BLaER1 (cell line): Measurements from ENCODE around the gene TRAF3.

Source experiments
- H3K27ac ChIP-seq: shearing (Covaris generic); formaldehyde crosslinking; 2 replicates; pipeline ENCODE4 v1.8.1; 2022
- H3K27me3 ChIP-seq: shearing (Covaris generic); formaldehyde crosslinking; 2 replicates; pipeline ENCODE4 v1.8.1; 2022
- H3K36me3 ChIP-seq: shearing (Covaris generic); formaldehyde crosslinking; 2 replicates; pipeline ENCODE4 v1.8.1; 2022
- H3K4me1 ChIP-seq: shearing (Covaris generic); formaldehyde crosslinking; 2 replicates; pipeline ENCODE4 v1.8.1; 2022
- H3K4me2 ChIP-seq: shearing (Covaris generic); formaldehyde crosslinking; 2 replicates; pipeline ENCODE4 v1.8.1; 2022
- H3K4me3 ChIP-seq: shearing (Covaris generic); formaldehyde crosslinking; 2 replicates; pipeline ENCODE4 v1.8.1; 2022
- H3K9ac ChIP-seq: shearing (Covaris generic); formaldehyde crosslinking; 2 replicates; pipeline ENCODE4 v1.8.1; 2022
- H3K9me3 ChIP-seq: shearing (Covaris generic); formaldehyde crosslinking; 2 replicates; pipeline ENCODE4 v1.8.1; 2022
- H4K20me1 ChIP-seq: shearing (Covaris generic); formaldehyde crosslinking; 2 replicates; pipeline ENCODE4 v1.8.1; 2022
- Cebpa-rat ChIP-seq: shearing (Covaris generic); IDR thresholded peaks from 2 replicates; pipeline ENCODE4 v1.8.1; 2022

TRAF3 gene

DNA sequence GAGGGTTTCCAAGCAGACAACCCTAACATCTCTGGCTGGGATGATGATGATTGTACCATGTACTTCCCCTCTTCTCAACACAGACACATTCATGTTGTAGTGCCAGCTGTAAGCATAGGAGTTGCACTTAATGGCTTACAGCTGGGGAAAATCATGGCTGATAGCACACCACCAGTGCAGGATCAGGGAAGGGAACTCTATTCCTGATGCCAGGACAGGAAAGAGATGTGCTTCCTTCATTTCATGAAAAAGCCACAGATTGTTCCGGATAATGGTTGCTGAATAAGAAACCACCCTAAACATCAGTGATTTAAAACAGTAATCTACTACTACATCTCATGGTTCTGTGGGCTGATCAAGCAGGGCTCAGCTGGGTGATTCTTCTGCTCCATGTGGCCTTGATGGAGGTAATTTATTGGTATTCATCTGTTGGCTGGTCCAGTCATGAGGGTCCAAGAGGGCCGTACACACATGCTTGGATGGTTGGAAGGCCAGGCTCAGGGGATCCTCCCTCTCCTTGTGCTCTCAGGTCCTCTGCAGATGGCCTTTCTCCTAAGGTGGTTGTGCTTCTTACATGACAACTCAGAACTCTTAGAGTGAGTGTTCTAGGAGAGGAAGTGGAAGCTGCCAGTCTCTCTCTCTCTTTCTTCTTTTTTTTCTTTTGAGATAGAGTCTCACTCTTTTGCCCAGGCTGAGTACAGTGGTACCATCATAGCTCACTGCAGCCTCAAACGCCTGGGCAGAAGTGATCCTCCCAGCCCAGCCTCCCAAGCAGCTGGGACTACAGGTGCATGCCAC is 16.5 kb downstream of the TRAF3 start:
- Histone ChIP-seq H3K27me3 (no peaks in the 10 kb centered on the region), H3K9ac (no peak overlapping the region), H3K4me2 (0 out of 2 replicates have a peak overlapping the region, but pooled peaks have one; percentile 28), H3K36me3 (peaks cover 33% of the 10 kb centered on the region), H3K4me1 (peaks cover 28% of the 10 kb centered on the region), H3K4me3 (no peak overlapping the region), H3K9me3 (peaks cover 27% of the 10 kb centered on the region), H4K20me1 (peaks cover 85% of the 10 kb centered on the region), H3K27ac (no peak overlapping the region)
- TF ChIP-seq Cebpa-rat: no peak

DNA sequence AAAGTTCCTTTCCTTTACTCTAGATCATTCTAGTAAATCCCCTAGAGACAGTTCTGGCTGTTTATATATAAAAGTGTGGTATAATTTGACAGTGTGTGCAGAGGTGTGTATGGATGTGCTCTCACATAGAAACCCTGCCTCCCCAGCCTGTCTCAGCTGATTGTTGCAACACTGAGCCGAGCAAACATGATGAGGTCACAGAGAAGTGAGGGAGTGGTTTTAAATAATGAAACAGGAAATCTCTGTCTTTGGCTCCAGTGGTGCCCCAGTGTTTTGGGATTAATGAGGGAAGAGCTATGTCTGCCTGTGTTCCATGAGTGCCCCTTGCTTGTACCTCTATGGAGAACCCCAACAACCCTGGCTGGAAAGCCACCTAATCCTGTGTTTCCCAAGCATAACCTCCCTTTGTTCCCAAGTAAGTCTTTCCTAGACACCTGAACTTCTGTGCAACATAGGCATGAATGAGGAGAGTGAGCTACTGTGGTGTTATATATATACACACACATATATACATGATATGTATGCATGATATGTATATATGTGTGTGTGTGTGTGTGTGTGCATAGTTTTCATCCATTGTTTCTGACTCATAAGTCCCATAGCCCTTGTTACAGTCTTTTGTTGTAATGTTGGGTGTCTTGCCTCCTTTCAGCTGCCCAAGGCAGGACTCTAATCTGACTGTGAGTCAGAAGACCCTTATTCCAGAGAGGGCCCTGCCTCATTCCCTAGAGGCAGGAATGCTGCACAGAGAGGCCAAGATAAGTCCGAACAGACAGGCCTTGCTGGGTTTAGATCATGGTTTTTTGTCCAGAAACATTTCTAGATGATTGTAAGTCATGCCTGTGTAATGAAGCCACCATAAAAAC is 18.0 kb downstream of the TRAF3 start:
- Histone ChIP-seq H3K27ac (no peak overlapping the region), H3K4me2 (peak overlapping the region; percentile 28), H3K9ac (no peak overlapping the region)

DNA sequence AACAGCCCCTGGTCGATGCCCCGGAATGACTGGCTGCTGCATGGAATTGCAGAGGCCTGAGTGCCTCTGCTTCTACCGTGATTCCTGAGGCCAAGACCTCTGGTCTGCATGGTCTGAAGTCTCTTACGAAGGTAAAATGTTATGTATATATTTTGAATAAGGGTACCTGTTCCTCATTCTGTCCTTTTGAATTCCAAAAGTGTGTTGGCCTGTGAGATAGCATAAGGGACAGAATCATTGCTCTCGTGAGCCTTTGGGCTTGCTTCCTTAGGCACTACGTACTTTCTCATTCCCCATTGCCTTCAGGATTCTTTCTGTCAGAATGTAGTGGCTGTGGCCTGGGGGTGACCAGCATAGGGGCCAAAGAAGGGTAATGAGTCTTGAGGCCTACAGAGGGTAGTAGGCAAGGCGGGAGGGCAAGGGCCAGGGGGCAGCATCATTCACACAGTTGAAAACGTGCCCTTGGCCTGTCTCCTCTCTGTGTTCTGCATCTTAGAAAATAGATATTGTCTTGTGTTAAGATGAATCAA is 19.5 kb downstream of the TRAF3 start:
- no peak overlapping the region for H3K9ac ChIP-seq
- H3K4me2 ChIP-seq: no peak overlapping the region
- no peaks in the 10 kb centered on the region for H3K27me3 ChIP-seq
- no peak overlapping the region for H3K4me3 ChIP-seq
- peaks cover 24% of the 10 kb centered on the region for H3K9me3 ChIP-seq
- peaks cover 93% of the 10 kb centered on the region for H4K20me1 ChIP-seq
- no peak for TF ChIP-seq Cebpa-rat
- no peak overlapping the region for H3K27ac ChIP-seq
- peaks cover 35% of the 10 kb centered on the region for H3K36me3 ChIP-seq
- peaks cover 49% of the 10 kb centered on the region for H3K4me1 ChIP-seq

More for the DNA sequence above, 18.0 kb downstream of the TRAF3 start:
- Histone ChIP-seq H3K9me3 (peaks cover 27% of the 10 kb centered on the region), H3K4me1 (peaks cover 43% of the 10 kb centered on the region), H4K20me1 (peaks cover 85% of the 10 kb centered on the region), H3K4me3 (no peak overlapping the region), H3K27me3 (no peaks in the 10 kb centered on the region), H3K36me3 (peaks cover 33% of the 10 kb centered on the region)
- no peak for TF ChIP-seq Cebpa-rat

DNA sequence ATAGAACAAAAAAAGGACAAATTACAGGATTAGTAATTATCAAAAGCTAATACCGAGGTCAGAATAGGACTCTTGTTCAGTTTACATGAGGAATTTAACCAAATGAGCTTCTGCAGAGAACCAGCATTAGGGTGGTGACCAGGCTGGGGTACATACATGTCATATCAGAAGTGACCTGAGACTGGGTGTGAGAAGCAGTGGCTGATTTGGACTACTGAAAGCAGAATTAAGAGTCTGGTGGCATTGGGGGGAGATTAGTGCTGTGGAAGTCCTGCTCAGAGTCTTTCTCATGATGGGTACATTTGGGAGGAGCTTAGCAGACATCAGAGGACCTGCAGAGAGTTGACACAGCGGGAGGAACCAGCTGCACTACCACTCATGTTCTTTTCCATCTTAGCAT is 21.7 kb downstream of the TRAF3 start:
- TF ChIP-seq Cebpa-rat: no peak
- Histone ChIP-seq H3K27me3 (no peaks in the 10 kb centered on the region), H4K20me1 (peaks cover 91% of the 10 kb centered on the region), H3K4me3 (no peak overlapping the region), H3K36me3 (peaks cover 14% of the 10 kb centered on the region; the same call in 1 of the 2 replicates), H3K27ac (no peak overlapping the region), H3K4me1 (peaks cover 47% of the 10 kb centered on the region), H3K9ac (no peak overlapping the region), H3K9me3 (peaks cover 3% of the 10 kb centered on the region), H3K4me2 (no peak overlapping the region)

DNA sequence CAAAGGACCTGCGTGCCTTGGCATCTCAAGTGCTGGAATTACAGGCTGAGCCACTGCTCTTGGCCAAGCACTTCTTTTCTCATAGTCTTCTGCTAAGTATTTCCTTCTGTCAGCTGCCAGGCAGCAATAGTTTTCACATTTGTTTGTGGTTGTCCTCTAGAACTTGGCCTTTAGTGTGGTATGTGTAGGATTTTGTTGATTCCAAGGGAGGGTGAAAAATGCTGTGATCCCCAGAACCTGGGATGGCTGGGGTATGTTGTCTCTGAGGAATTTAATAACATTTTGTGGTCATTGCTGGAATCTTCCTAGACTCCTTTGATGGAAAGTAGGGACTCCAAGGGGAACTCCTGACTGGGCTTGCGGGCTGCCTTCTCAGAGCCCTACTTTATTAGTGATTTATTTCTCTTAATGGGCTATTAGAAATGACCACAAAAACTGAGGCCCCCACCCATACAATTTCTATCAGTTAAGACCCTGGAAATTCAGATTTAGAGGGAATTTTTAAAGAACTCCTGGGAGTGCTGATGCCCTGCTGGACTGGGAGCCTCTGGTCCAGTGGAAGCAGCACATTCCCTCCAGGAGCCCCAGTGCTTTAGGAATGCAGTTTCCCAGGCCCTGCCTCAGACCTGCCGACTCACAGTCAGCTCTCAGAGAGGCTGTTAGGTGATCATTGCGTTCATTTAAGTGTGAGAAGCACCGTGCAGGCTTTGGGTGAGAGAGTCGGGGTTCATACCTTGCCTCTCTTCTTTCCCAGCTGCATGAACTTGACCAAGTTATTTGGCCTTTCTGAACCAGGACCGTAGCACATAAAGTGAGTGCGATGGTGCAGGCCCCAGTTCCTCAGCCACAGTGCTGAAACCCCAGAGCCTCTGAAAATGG is 22.7 kb downstream of the TRAF3 start:
- H3K27ac ChIP-seq: no peak overlapping the region
- peaks cover 44% of the 10 kb centered on the region for H3K4me1 ChIP-seq
- peak overlapping the region; percentile 39 for H3K4me2 ChIP-seq
- H3K4me3 ChIP-seq: no peak overlapping the region
- no peak overlapping the region for H3K9ac ChIP-seq
- peaks cover 16% of the 10 kb centered on the region; the same call in 1 of the 2 replicates for H3K36me3 ChIP-seq
- peaks cover 91% of the 10 kb centered on the region for H4K20me1 ChIP-seq
- no peaks in the 10 kb centered on the region for H3K9me3 ChIP-seq
- TF ChIP-seq Cebpa-rat: no peak
- no peaks in the 10 kb centered on the region for H3K27me3 ChIP-seq

DNA sequence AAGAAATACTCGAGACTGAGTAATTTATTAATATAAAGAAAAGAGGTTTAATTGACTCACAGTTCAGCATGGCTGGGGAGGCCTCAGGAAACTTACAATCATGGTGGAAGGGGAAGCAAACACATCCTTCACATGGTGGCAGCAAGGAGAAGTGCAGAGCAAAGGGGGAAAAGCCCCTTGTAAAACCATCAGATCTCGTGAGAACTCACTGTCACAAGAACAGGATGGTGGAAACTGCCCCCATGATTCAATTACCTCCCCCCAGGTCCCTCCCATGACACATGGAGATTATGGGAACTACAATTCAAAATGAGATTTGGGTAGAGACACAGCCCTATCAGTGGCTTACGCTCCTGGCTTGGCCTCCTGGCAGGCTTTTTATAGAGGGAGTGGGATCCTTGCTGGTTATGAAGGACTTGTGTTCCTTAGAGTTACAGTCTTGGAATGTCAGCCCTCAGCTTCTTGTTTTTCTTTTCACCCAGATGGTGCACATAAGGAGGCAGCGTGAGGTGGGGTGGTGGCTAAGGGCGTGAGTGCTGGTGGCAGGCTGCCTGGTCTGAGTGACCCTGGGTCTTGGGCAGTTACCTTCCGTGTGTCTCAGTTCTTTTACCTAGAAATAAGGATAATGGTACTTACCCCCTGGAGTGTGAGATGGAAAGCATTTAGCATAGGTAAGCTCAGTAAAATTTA is 25.7 kb downstream of the TRAF3 start:
- no peak for TF ChIP-seq Cebpa-rat
- peaks cover 61% of the 10 kb centered on the region for H3K4me1 ChIP-seq
- no peaks in the 10 kb centered on the region for H3K27me3 ChIP-seq
- no peak overlapping the region for H3K9ac ChIP-seq
- no peak overlapping the region for H3K27ac ChIP-seq
- H3K9me3 ChIP-seq: no peaks in the 10 kb centered on the region
- H3K4me3 ChIP-seq: no peak overlapping the region
- H3K36me3 ChIP-seq: peaks cover 20% of the 10 kb centered on the region; the same call in 1 of the 2 replicates
- H3K4me2 ChIP-seq: no peak overlapping the region
- H4K20me1 ChIP-seq: peaks cover 91% of the 10 kb centered on the region

DNA sequence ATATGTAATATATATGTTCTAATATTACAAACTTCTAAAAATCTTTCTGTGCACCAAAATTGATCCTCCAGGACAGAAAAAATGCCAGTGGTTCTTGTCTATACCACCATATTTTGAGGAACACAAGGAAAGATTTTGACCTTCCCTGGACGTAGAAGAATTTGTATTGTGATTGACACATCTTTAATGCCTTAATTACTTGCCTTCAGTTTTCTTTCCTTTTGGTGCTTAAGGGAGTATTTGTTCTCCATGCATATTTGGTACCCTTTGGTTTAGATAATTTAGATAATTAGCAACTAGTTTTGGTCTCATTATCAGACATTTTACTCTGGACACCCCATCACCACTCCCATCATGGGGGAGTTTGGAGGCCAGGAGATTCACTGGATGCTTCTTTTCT is 27.6 kb downstream of the TRAF3 start:
- peaks cover 59% of the 10 kb centered on the region for H3K4me1 ChIP-seq
- H3K4me3 ChIP-seq: no peak overlapping the region
- H3K27me3 ChIP-seq: no peaks in the 10 kb centered on the region
- no peak overlapping the region for H3K27ac ChIP-seq
- H3K36me3 ChIP-seq: peaks cover 20% of the 10 kb centered on the region; the same call in 1 of the 2 replicates
- peak overlapping the region; percentile 40 for H3K4me2 ChIP-seq
- no peak for TF ChIP-seq Cebpa-rat
- H4K20me1 ChIP-seq: peaks cover 91% of the 10 kb centered on the region
- H3K9me3 ChIP-seq: no peaks in the 10 kb centered on the region
- H3K9ac ChIP-seq: no peak overlapping the region

DNA sequence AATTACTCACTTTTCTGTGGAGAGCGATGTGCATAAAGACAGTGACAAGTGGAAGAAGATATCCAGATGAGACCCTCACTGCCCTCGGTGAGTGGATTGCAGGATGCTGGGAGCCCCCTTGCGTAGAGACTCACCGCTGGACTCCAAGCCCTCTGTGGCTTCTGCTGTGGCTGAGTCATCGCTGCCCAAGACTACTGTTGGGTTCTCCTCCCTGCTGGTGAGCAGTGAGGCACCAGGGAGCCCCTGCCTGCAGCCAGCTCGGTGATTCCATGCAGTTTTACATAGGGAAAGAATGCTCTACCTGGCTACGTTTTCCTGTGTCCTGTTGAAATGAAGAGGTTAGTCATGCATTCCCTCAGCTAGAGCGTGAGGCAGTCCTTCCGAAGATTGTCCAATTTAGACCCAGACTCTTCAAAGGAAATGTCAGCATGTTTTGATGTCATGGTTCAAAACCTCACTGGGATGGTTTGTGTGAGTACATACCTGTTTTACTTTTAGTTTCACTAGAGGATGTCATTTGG is 28.2 kb downstream of the TRAF3 start:
- H3K4me2 ChIP-seq: peak overlapping the region; percentile 40
- H3K36me3 ChIP-seq: peaks cover 20% of the 10 kb centered on the region; the same call in 1 of the 2 replicates
- no peak overlapping the region for H3K4me3 ChIP-seq
- H3K27me3 ChIP-seq: no peaks in the 10 kb centered on the region
- no peak overlapping the region for H3K27ac ChIP-seq
- peaks cover 91% of the 10 kb centered on the region for H4K20me1 ChIP-seq
- TF ChIP-seq Cebpa-rat: no peak
- no peaks in the 10 kb centered on the region for H3K9me3 ChIP-seq
- no peak overlapping the region for H3K9ac ChIP-seq
- H3K4me1 ChIP-seq: peaks cover 59% of the 10 kb centered on the region
